Adipocyte (in vitro differentiated cells): ENCODE data around the gene TTC7B.

Experiments
- DNase-seq: peaks from one replicate; pipeline ENCODE4 v3.0.0-alpha.2; 2015; ENCODE audit warnings: low read depth
- H3K27me3 ChIP-seq: replicated peaks from 2 replicates; pipeline ENCODE4 v1.7.0; 2013; ENCODE audit warnings: mild to moderate bottlenecking, low read length, moderate library complexity; ENCODE audit not compliant: control insufficient read depth, insufficient read depth
- H3K36me3 ChIP-seq: 2 replicates; pipeline ENCODE4 v1.7.0; 2013; ENCODE audit warnings: low read length, mild to moderate bottlenecking, moderate library complexity; ENCODE audit not compliant: control insufficient read depth, insufficient read depth, severe bottlenecking
- H3K4me1 ChIP-seq: 2 replicates; pipeline ENCODE4 v1.7.0; 2013; ENCODE audit warnings: mild to moderate bottlenecking, low read length, moderate library complexity; ENCODE audit not compliant: control insufficient read depth, insufficient read depth
- H3K4me3 ChIP-seq: 2 replicates; pipeline ENCODE4 v1.7.0; 2013; ENCODE audit warnings: mild to moderate bottlenecking, low read length, moderate library complexity
- H3K9ac ChIP-seq: 2 replicates; pipeline ENCODE4 v1.7.0; 2013; ENCODE audit warnings: mild to moderate bottlenecking, low read length, moderate library complexity
- H3K9me3 ChIP-seq: 2 replicates; pipeline ENCODE4 v1.7.0; 2013; ENCODE audit warnings: mild to moderate bottlenecking, low read length, moderate library complexity; ENCODE audit not compliant: control insufficient read depth

Gene TTC7B

GRCh38 chr14:90620568-90621077 lies 195.6 kb downstream of the TTC7B start:
- no peak for DNase-seq
- H3K4me3 ChIP-seq: no peak overlapping the region
- no peaks in the 10 kb centered on the region for H3K36me3 ChIP-seq
- H3K4me1 ChIP-seq: no peaks in the 10 kb centered on the region
- H3K9ac ChIP-seq: no peak overlapping the region
- H3K27me3 ChIP-seq: no peaks in the 10 kb centered on the region
- no peaks in the 10 kb centered on the region for H3K9me3 ChIP-seq

- no peaks in the 10 kb centered on the region for H3K4me1 ChIP-seq
- H3K27me3 ChIP-seq: no peaks in the 10 kb centered on the region
- DNase-seq: no peak
- no peaks in the 10 kb centered on the region for H3K36me3 ChIP-seq
- no peaks in the 10 kb centered on the region for H3K9me3 ChIP-seq
- no peak overlapping the region for H3K4me3 ChIP-seq
- H3K9ac ChIP-seq: no peak overlapping the region
Measured at GRCh38 chr14:90619911-90620310, 196.3 kb downstream of the TTC7B start.

DNA sequence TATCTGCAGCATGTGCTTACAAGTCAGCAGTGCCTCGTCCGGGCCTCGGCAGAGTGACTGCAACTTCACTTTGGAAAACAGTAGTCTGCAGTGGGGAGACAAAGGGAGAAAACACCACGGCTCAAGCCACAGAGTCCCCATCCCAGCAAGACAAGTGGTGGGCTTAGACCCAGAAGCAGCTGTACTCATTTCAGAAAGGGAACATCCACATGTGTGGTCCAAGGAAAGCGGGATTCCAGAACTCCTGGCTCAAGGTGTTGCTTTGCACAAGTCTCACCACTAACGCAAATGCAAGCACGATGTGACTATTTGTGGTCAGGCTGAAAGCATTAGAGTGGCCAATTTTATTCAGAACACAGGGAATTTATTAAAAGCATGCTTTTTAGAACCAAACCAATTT lies 198.3 kb downstream of the TTC7B start:
- H3K4me1 ChIP-seq: no peaks in the 10 kb centered on the region
- H3K4me3 ChIP-seq: no peak overlapping the region
- no peaks in the 10 kb centered on the region for H3K36me3 ChIP-seq
- H3K27me3 ChIP-seq: no peaks in the 10 kb centered on the region
- no peak for DNase-seq
- no peaks in the 10 kb centered on the region for H3K9me3 ChIP-seq
- H3K9ac ChIP-seq: no peak overlapping the region

DNA sequence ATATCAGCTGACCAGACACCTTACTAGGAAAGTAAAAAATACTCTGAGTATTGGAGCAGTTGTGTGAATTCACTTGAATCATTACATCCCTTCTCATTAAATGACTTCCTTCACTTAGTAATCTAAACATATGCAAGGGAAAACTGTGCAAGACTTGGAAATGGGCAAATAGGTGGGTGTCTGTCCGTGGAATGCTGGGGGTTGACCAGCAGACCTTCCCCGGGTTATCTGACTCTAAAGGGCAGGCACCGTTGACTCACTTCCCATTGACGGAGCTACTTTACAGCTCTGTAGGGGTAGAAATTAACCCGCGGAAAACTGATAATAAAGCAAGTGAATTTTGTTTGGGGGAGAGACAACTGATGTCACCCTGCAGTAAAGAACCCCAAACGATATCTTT lies 199.3 kb downstream of the TTC7B start:
- H3K9me3 ChIP-seq: no peaks in the 10 kb centered on the region
- H3K4me1 ChIP-seq: peaks cover 7% of the 10 kb centered on the region
- H3K36me3 ChIP-seq: no peaks in the 10 kb centered on the region
- no peak overlapping the region for H3K9ac ChIP-seq
- no peak for DNase-seq
- no peak overlapping the region for H3K4me3 ChIP-seq
- no peaks in the 10 kb centered on the region for H3K27me3 ChIP-seq

DNA sequence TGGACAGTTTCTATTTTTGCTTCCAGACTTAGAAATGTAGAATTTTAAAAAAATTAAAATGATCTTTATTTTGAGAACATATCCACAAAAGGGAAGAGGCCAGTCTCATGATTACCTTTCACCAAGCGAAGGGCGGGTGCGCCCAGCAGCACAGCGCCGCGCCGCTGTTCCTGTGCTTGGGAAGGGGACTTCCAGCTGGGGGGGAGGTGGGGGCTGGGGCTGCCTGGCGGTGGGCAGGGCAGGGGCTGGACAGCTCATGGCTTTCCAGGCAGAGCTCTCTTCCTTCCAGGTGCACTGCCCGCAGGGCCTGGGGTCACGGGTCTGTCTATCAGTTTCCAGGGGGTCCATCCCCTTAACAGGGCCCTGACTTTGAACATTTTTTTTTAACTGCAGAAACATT lies 199.9 kb downstream of the TTC7B start:
- Histone ChIP-seq H3K4me3 (no peak overlapping the region), H3K9me3 (no peaks in the 10 kb centered on the region), H3K4me1 (peaks cover 10% of the 10 kb centered on the region), H3K9ac (no peak overlapping the region), H3K36me3 (no peaks in the 10 kb centered on the region), H3K27me3 (no peaks in the 10 kb centered on the region)
- no peak for DNase-seq

- Histone ChIP-seq H3K4me1 (peaks cover 10% of the 10 kb centered on the region), H3K27me3 (no peaks in the 10 kb centered on the region), H3K9me3 (no peaks in the 10 kb centered on the region), H3K4me3 (no peak overlapping the region), H3K9ac (no peak overlapping the region), H3K36me3 (no peaks in the 10 kb centered on the region)
- no peak for DNase-seq
Measured at GRCh38 chr14:90615517-90616060, 200.6 kb downstream of the TTC7B start.

DNA sequence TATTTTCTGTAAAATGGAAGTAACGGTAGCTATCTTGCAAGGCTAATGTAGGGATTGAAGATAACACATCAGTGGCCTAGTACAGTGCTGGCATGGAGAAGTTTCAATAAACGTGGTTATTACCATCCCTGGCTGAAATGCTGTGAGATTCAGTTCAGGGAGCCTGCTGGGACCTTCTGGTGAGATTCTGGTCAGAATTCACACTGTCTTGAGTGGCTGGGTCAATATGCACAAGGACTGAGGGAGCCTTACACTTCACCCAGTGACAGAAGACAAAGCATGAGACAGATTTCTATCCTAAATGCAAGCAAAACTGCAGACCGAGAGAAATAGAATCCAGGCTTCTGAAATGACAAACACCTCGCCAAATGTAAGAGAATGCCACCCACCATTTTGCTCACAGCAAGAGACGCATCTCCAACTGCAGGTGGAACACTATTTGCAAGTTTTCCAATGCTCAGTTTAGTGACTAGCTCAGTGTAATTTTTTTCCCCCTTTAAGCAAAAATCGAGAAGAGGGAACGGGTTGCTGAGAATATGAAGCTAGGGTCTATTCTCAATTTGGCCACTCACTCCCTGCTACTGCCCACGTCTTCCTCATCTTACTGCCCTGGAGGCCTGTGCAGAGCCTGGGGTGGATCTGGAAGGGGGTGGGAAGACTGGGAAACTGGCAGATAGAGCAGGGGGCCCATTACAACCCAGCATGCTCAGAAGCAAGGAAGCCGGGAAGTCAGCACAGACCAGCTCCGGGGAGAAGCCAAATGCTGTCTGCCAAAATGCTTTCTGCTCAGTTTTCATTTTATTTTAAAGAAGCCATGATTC lies 201.3 kb downstream of the TTC7B start:
- no peak for DNase-seq
- peaks cover 10% of the 10 kb centered on the region for H3K4me1 ChIP-seq
- no peaks in the 10 kb centered on the region for H3K9me3 ChIP-seq
- no peak overlapping the region for H3K4me3 ChIP-seq
- H3K36me3 ChIP-seq: peaks cover 5% of the 10 kb centered on the region
- no peak overlapping the region for H3K9ac ChIP-seq
- H3K27me3 ChIP-seq: no peaks in the 10 kb centered on the region

- peaks cover 5% of the 10 kb centered on the region for H3K36me3 ChIP-seq
- no peaks in the 10 kb centered on the region for H3K9me3 ChIP-seq
- H3K4me1 ChIP-seq: peaks cover 10% of the 10 kb centered on the region
- no peaks in the 10 kb centered on the region for H3K27me3 ChIP-seq
- H3K4me3 ChIP-seq: no peak overlapping the region
- no peak overlapping the region for H3K9ac ChIP-seq
- DNase-seq: no peak
Measured at GRCh38 chr14:90613997-90614396, 202.2 kb downstream of the TTC7B start.

GRCh38 chr14:90613453-90613852 lies 202.8 kb downstream of the TTC7B start:
- no peak for DNase-seq
- Histone ChIP-seq H3K36me3 (peaks cover 5% of the 10 kb centered on the region), H3K4me1 (peaks cover 10% of the 10 kb centered on the region), H3K4me3 (no peak overlapping the region), H3K9ac (no peak overlapping the region), H3K27me3 (no peaks in the 10 kb centered on the region), H3K9me3 (no peaks in the 10 kb centered on the region)

DNA sequence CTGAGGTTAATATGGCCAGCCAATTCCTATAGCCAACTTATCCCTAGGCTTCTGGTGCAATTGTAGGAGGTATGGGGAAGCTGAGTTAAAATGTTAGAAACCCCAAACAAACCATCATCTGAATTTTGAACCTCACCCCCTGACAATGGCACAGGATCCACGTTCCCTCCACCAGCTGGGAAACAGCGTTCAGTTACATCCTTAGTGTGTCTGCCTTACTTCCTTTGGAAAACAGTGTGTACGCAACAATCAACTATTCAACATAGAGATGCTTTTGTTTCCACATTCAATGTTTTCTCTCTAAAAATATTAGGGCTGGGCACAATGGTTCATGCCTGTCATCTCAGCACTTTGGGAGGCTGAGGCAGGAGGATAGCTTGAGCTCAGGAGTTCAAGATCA lies 203.4 kb downstream of the TTC7B start:
- no peaks in the 10 kb centered on the region for H3K27me3 ChIP-seq
- peaks cover 5% of the 10 kb centered on the region for H3K36me3 ChIP-seq
- peaks cover 10% of the 10 kb centered on the region for H3K4me1 ChIP-seq
- no peaks in the 10 kb centered on the region for H3K9me3 ChIP-seq
- no peak overlapping the region for H3K9ac ChIP-seq
- DNase-seq: no peak
- H3K4me3 ChIP-seq: no peak overlapping the region

GRCh38 chr14:90611936-90612335 lies 204.3 kb downstream of the TTC7B start:
- peak; percentile 30 for DNase-seq
- Histone ChIP-seq H3K4me1 (peaks cover 10% of the 10 kb centered on the region), H3K36me3 (peaks cover 8% of the 10 kb centered on the region), H3K27me3 (no peaks in the 10 kb centered on the region), H3K9me3 (no peaks in the 10 kb centered on the region), H3K4me3 (no peak overlapping the region), H3K9ac (no peak overlapping the region)
